ENCODE data around the gene TEC.

TEC gene

DNA sequence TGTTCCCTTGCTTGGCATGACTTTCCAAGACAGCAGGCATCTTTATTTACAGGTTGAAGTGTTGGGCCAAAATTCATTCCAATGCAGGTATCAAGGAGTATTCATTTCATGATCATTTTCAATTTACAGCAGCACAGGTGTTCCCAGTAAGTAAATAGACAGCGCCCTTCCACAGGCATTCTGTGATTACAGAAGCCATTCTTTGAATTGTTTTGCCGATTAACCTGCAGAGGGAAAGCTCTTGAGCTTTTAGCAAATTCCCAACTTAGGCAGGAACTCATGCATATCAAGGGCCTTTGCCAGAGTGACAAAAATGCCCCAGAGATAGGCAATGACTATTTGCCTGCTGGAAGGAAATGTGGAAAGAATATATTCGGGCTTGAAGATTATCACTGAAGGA is 142.4 kb downstream of the TEC start:
- no peak for DNase-seq (ENCODE audit: low read depth, low spot score)

DNA sequence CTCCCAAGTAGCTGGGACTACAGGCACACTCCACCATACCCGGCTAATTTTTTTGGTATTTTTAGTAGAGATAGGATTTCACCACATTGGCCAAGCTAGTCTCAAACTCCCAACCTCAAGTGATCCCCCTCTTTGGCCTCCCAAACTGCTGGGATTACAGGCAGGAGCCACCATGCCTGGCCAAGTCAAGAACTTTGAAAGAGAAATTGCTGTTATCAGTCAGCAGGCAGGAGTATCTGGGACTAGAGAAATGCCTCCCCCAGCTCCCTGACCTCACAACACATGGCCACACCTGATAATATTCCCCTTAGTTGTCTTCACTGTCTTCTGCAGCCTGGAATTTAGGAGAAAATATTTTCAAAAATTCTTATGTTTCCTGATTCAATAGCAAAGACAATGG is 143.0 kb downstream of the TEC start:
- DNase-seq (ENCODE audit: low read depth, low spot score), result no peak

GRCh38 chr4:48124870-48125269 is 144.8 kb downstream of the TEC start:
- DNase-seq (ENCODE audit: low read depth, low spot score), result no peak

GRCh38 chr4:48122756-48123155 is 146.9 kb downstream of the TEC start:
- DNase-seq (ENCODE audit: low read depth, low spot score), result no peak

GRCh38 chr4:48121180-48121579 is 148.5 kb downstream of the TEC start:
- no peak for DNase-seq (ENCODE audit: low read depth, low spot score)

DNA sequence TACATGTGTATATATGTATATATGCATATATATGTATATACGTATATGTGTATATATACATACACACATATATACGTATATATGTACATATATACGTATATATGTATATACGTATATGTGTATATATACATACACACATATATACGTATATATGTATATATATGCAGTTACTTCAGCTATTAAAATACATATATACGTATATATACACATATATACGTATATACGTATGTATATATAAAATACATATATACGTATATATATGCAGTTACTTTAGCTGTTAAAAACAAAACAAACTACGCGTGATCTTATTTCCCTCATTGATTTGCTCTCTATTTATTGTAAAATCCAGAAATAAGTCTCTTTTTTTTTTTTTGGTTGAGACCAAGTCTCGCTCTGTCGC is 149.5 kb downstream of the TEC start:
- DNase-seq (ENCODE audit: low read depth, low spot score), result no peak

DNA sequence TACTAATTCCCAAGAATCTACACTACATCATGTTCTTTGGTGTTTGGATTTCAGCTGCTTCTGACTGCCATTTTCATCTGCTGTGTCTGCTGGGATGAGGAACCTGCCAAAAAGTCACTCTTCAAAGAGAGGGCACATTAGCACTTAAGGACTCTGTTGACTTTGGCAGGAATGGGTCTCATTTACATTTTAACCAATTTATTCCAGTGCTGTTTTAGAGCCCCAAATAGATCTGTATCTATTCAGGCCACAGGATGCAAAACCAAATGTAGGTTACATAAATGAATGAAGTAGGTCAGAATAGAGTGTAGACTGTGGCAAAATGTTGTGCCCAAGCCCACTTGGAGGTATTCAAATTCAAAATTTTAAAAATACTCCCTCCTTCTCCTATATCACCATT is 150.0 kb downstream of the TEC start:
- no peak for DNase-seq (ENCODE audit: low read depth, low spot score)

DNA sequence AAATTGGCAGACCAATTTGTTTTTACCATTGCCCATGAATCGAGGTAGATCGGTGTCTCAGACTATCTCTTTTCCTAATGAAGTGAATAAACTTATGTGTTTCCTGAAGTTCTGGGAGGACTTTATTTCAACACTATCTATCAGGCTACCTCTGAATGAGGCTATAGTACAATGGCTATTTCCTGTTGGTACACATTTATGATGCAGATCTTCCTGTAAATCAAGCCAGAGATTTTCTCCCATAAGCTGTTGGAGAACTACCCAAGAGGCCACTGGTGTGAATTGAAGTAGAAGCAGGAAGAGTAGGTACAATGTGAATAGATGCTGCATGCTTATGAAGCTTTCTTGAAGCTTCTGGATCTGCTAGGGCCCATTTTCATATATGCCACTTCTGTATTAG is 151.6 kb downstream of the TEC start:
- DNase-seq (ENCODE audit: low read depth, low spot score), result no peak

DNA sequence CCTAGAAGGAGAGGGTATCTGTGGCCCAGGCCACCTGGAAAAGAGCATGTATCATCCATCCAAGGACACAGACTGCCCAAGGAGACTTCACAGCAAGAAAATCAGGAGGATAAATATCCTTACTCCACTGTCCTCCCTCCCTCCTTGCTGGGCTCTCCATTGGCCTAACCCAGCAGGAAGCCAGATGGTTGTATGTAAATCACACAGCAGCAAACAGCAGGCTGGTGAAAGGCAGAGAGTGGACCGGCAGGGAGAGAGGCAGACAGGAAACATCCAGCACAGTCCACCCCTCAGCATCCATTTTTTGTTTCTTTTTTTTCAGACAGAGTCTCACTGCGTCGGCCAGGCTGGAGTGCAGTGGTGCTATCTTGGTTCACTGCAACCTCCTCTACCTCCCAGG is 153.1 kb downstream of the TEC start:
- DNase-seq (ENCODE audit: low read depth, low spot score), result no peak

- no peak for DNase-seq (ENCODE audit: low read depth, low spot score)
Observed at GRCh38 chr4:48114412-48114811, 155.2 kb downstream of the TEC start.

DNA sequence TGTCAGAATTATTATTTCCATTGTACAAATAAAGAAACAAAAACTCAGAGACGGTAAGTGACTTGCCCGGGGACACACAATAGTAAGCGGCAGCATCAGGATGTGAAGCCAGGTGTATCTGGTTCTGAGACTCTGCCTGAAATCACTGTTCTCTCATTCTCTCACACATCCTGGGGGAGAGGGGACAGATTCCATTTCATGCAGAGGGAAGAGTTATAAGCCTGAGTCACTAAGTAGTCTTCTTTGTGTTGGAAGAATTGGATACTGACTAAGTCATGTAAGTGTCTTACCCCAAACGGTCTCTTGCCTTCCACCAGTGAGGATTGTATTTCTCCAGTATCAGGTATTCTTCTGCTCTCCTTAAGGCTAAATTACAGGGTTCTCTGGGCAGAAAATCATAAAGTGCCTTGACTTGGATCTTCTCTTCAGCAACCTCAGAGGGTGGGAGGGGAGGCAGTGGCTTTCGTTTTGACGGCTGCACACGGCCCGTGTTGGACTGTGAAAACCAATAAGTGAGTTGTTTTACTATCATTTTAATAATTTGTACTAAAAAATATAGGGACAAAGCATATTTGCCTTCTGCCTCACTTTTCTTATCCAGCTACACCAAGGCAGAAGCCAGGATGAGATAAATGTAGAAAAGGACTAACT is 157.5 kb downstream of the TEC start:
- no peak for DNase-seq (ENCODE audit: low read depth, low spot score)

DNA sequence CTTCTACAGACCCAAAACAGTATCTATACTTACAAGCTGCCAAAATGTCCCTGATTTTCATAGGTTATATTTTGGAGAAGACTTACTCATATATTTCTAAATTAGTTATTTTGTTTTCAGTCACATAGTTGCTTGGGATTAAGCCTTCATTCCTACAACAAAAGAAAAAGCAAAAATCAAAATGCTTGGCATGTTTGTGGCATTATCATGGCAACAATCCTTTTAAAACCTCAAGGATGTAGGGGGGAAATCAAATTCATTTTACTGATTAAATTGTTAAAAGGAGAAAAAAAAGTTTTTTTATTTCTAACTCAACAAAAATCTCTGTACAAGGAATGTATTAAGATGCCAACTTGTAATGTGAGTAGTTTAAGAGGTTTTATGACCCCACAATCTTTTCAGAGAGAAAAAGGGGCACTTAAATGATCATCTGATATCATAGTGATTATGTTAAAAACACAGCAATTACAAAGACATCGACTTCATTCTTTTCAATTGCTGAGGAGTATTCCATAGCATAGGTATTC is 159.1 kb downstream of the TEC start:
- DNase-seq (ENCODE audit: low read depth, low spot score), result no peak

DNA sequence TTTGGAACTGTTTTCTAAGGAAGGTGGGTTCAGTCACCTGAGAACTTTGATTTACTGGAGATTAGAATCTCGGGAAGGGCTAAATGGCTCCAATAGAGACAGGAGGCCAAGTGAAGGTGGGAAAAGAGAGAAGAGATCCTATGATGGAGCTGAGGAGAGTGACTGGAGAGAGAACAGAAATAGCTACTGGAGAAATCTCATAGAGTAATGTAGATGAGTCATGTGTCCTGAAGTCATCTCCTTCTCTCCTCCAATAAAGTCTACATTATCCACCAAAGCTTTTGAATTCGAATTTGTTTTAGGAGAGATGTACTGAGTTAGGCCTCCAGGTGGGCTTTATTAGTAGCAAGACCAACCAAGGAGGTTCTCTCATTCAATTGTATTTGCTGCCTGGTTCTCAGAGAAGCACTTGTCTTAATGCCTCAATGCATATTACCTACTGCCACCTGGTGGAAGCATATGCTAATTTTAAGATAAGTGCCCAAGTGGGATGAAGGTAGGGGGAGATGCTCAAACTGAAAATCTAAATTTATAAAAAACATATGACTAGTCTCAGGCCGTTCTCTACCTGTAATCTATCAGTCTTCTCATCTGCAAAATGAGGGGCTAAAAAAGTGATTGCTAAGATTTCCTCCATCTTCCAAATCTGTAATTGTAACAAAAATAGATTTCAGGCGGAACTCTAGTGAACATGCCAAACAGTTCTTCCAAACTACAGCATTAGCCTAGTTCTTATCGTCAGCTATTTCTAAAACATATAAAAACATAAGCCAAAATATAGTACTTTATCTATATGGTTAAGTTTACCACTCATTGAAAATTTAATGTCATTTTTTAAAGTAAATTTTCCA is 160.0 kb downstream of the TEC start:
- no peak for DNase-seq (ENCODE audit: low read depth, low spot score)

GRCh38 chr4:48108309-48109073 is 161.1 kb downstream of the TEC start:
- no peak for DNase-seq (ENCODE audit: low read depth, low spot score)

GRCh38 chr4:48105230-48105629 is 164.4 kb downstream of the TEC start:
- no peak for DNase-seq (ENCODE audit: low read depth, low spot score)

- no peak for DNase-seq (ENCODE audit: low read depth, low spot score)
Observed at GRCh38 chr4:48103483-48104139, 166.0 kb downstream of the TEC start.

DNA sequence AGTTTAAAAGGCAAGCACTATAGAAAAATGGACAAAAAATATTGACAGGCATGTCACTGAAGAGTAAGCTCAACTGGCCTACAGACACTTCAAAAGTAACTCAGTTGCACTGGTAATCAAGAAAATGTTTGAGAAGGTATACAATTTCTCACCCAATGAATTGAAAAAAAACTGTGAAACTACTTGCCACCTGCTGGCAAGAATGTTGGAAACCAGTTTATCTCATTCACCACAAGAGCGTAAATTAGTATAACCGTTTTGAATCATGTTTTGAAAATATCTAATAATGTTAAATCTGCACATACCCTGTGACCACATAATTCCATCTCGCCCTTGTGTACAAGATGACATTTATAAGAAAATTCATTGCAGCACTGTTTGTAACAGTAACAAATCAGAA is 167.3 kb downstream of the TEC start:
- DNase-seq (ENCODE audit: low read depth, low spot score), result no peak

- DNase-seq (ENCODE audit: low read depth, low spot score), result no peak
Observed at GRCh38 chr4:48100256-48100655, 169.4 kb downstream of the TEC start.

DNA sequence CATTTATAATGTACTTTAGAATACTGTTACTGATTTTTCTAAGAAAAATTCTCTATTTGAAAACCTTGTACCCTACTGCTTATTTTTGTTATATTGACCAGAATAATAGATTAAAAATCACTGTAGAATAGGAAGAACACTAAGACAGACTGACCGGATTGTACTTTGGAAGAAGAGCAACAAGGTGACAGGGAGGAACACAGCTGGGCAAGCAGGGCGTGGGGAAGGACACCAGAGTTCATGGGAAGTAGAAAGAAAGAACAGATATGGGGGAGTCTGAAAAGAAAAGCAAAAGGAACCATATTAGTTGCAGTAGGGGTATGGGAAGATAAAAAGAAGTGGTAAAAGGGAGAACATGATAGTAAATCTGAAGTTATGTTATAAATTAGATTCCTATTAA is 174.2 kb downstream of the TEC start:
- DNase-seq (ENCODE audit: low read depth, low spot score), result no peak

DNA sequence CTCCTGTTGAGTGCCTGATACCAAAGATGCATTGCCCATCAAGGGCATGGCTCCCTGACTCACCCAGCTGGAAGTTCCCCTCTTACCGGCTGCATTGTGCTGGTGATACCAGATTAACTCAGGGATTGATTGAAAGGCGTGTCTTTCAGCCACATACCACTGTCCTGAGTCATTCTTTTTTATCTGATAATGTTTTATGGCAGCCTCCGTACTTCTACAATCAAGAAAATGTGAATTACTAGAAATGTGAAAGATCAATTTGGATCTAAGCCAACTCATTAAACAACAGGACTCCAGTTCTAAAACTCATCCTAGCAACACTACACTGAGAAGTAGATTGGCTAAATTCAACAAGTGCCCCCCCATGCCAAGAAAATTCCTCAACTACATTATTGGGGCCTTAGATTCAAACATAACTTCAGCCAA is 175.6 kb downstream of the TEC start:
- DNase-seq (ENCODE audit: low read depth, low spot score), result peak; percentile 7

DNA sequence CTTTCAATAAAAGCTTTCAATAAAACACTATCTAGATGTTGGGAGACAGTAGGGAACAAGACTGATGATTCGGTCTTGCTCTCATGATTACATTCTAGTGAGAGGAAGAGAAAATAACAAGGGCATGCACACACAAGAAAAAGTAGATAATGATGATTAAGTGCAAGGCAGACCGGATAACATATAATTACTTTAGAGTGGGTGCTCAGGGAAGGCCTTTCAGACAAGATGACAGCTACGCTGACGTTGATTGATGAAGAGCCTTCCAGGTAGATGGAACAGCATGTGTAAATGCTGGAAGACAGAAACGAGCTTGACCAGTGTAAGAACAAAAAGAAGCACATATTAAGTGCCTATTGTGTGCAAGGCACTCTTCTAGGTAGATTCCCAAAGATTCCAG is 179.0 kb downstream of the TEC start:
- DNase-seq (ENCODE audit: low read depth, low spot score), result no peak
